CD4-positive, alpha-beta T cell treated with Interleukin-4 for 1 hour (primary cell): Measurements from ENCODE around the gene GLT1D1.

ENCODE experiments used
- DNase-seq, 2 donors: peaks; one replicate each; pipeline ENCODE4 v3.0.0-alpha.2; 2020 to 2022

Gene GLT1D1

GRCh38 chr12:128916425-128916824 is 63.1 kb downstream of the GLT1D1 start:
- no peak for DNase-seq

- no peak for DNase-seq
Measured at GRCh38 chr12:128918481-128919260, 65.4 kb downstream of the GLT1D1 start.

GRCh38 chr12:128920468-128920867 is 67.2 kb downstream of the GLT1D1 start:
- DNase-seq, result peak in 1 of 2 donors; percentile 31

GRCh38 chr12:128928361-128928760 is 75.1 kb downstream of the GLT1D1 start:
- DNase-seq, result no peak

GRCh38 chr12:128929057-128929456 is 75.8 kb downstream of the GLT1D1 start:
- no peak for DNase-seq

- no peak for DNase-seq
Measured at GRCh38 chr12:128930606-128931005, 77.3 kb downstream of the GLT1D1 start.

- DNase-seq, result no peak
Measured at GRCh38 chr12:128932521-128932920, 79.2 kb downstream of the GLT1D1 start.

GRCh38 chr12:128933039-128933438 is 79.8 kb downstream of the GLT1D1 start:
- no peak for DNase-seq

GRCh38 chr12:128933926-128934325 is 80.6 kb downstream of the GLT1D1 start:
- no peak for DNase-seq

GRCh38 chr12:128938886-128939285 is 85.6 kb downstream of the GLT1D1 start:
- DNase-seq, result no peak

GRCh38 chr12:128940090-128940888 is 87.0 kb downstream of the GLT1D1 start:
- no peak for DNase-seq

- no peak for DNase-seq
Measured at GRCh38 chr12:128940974-128941373, 87.7 kb downstream of the GLT1D1 start.

GRCh38 chr12:128942960-128943477 is 89.7 kb downstream of the GLT1D1 start:
- DNase-seq, result no peak

GRCh38 chr12:128944956-128945355 is 91.7 kb downstream of the GLT1D1 start:
- no peak for DNase-seq

GRCh38 chr12:128947209-128947608 is 93.9 kb downstream of the GLT1D1 start:
- no peak for DNase-seq

GRCh38 chr12:128949086-128949485 is 95.8 kb downstream of the GLT1D1 start:
- no peak for DNase-seq

GRCh38 chr12:128951448-128951847 is 98.2 kb downstream of the GLT1D1 start:
- DNase-seq, result no peak

- DNase-seq, result no peak
Measured at GRCh38 chr12:128956755-128957154, 103.5 kb downstream of the GLT1D1 start.

- DNase-seq, result no peak
Measured at GRCh38 chr12:128959901-128960300, 106.6 kb downstream of the GLT1D1 start.

GRCh38 chr12:128961308-128961902 is 108.1 kb downstream of the GLT1D1 start:
- DNase-seq, result no peak

GRCh38 chr12:128961957-128962356 is 108.7 kb downstream of the GLT1D1 start:
- no peak for DNase-seq

- no peak for DNase-seq
Measured at GRCh38 chr12:128966203-128966810, 113.0 kb downstream of the GLT1D1 start.

- no peak for DNase-seq
Measured at GRCh38 chr12:128968668-128969067, 115.4 kb downstream of the GLT1D1 start.
